22Rv1 (cell line): Measurements from ENCODE around the gene ADCY6.

Experiments
- CTCF ChIP-seq: fragments of 450-650 bp; IDR thresholded peaks from 2 replicates; pipeline ENCODE4 v1.5.1; 2017; ENCODE audit warnings: mild to moderate bottlenecking
- ZFX ChIP-seq: fragments of 450-650 bp; IDR thresholded peaks from 2 replicates; pipeline ENCODE4 v1.6.1; 2017; ENCODE audit warnings: antibody characterized with exemption, borderline replicate concordance

- no peak for TF ChIP-seq CTCF
- no peak for TF ChIP-seq ZFX
Measured at GRCh38 chr12:48826209-48826855, 37.4 kb upstream of the ADCY6 start.
